Measurements from ENCODE around the gene RUNX2. TPM values are rescaled to one million over a fixed set of nuclear protein-coding genes. Genes with fewer than 3 reads are reported as not detected.

Gene RUNX2
- total and polyA plus RNA-seq, 2 of the 8 experiments (the other 6 are each of a cell fraction or from before 2014, with no cell fraction given): 0.26 to 1.2 TPM

DNA sequence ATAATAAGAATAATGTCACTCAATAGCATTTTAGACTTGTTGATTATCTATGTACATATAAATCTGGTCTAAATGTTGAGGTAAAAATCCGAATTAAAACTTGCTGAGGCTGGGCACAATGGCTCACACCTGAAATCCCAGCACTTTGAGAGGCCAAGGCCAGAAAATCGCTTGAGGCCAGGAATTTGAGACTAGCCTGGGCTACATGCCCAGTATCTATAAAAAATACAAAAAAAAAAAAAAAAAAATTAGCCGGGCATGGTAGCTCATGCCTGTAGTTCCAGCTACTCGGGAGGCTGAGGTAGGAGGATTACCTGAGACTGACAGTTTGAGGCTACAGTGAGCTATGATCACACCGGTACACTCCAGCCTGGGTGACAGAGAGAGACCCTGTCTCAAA lies 83.8 kb downstream of the RUNX2 start:
- Histone ChIP-seq H3K9ac (replicated peaks in 1 of 4; ENCODE audit: extremely low read depth in 1 of 4, low read depth in 3 of 4, low read length in 3 of 4) (no peak overlapping the region), H3K27ac (ENCODE audit: low read depth, low read length) (no peak overlapping the region), H3K79me1 (ENCODE audit: low read depth, low read length) (no peaks in the 10 kb centered on the region), H3K56ac (replicated peaks; ENCODE audit: insufficient read length, low read depth, low read length) (no peak overlapping the region), H2BK120ac (replicated peaks; ENCODE audit: low read depth, low read length) (no peak overlapping the region), H2AK5ac (ENCODE audit: low read depth, low read length) (no peak overlapping the region), H4K91ac (replicated peaks; ENCODE audit: insufficient read length, low read length) (no peak overlapping the region), H3K36me3 (ENCODE audit: control insufficient read depth in 2 of 4, insufficient read depth in 4 of 4, low read length in 3 of 4) (no peaks in the 10 kb centered on the region), H3K79me2 (ENCODE audit: control insufficient read depth in 1 of 2, insufficient read depth in 2 of 2, low read length in 2 of 2) (no peaks in the 10 kb centered on the region), H2AFZ (ENCODE audit: low read length) (no peak overlapping the region), H3K14ac (ENCODE audit: insufficient read length) (no peak overlapping the region), H2BK20ac (ENCODE audit: low read length) (no peak overlapping the region), H3K4me3 (ENCODE audit: extremely low read depth in 1 of 4, insufficient read depth in 2 of 4, low read depth in 3 of 4, low read length in 4 of 4) (no peak overlapping the region), H3K18ac (ENCODE audit: extremely low read depth, low read length) (no peak overlapping the region), H2BK15ac (ENCODE audit: low read length) (no peak overlapping the region), H3K4ac (replicated peaks; ENCODE audit: insufficient read length, low read depth, low read length) (no peak overlapping the region), H2BK5ac (ENCODE audit: low read depth, low read length) (no peak overlapping the region), H3K23ac (ENCODE audit: insufficient read length) (no peak overlapping the region), H2BK12ac (ENCODE audit: low read depth, low read length) (no peak overlapping the region), H3K4me2 (ENCODE audit: insufficient read depth in 1 of 2, low read depth in 2 of 2, low read length in 2 of 2) (no peak overlapping the region), H3K27me3 (replicated peaks in 1 of 4; ENCODE audit: control insufficient read depth in 3 of 4, extremely low read depth in 1 of 4, insufficient read depth in 3 of 4, low read length in 3 of 4) (no peaks in the 10 kb centered on the region; a peak in 1 of 7 replicates), H3K23me2 (ENCODE audit: low read depth, low read length) (no peaks in the 10 kb centered on the region), H4K5ac (ENCODE audit: insufficient read length, low read depth, low read length) (no peak overlapping the region), H3K9me3 (ENCODE audit: insufficient read depth in 2 of 2, low read depth in 1 of 2, low read length in 1 of 2) (no peaks in the 10 kb centered on the region), H4K8ac (ENCODE audit: extremely low read depth, insufficient read depth, low read length) (no peak overlapping the region), H3K4me1 (replicated peaks in 1 of 4; ENCODE audit: control insufficient read depth in 3 of 4, insufficient read depth in 4 of 4, low read length in 3 of 4) (peaks cover 0 to 5% (median 0%) of the 10 kb centered on the region in 4 experiments; a peak in 2 of 7 replicates), H4K20me1 (replicated peaks in 1 of 2; ENCODE audit: control insufficient read depth in 1 of 2, insufficient read depth in 2 of 2, low read length in 2 of 2) (no peaks in the 10 kb centered on the region)
- CTCF ChIA-PET (ENCODE audit: partially characterized antibody): no interaction called here
- DNase-seq (ENCODE audit: low read depth in 1 of 2, low spot score in 2 of 2) (no peak), FAIRE-seq (no peak)
- 88% methylated on average over 4 of the region's 5 CpGs; no CpG with 5 or more reads in 1 of the 2 experiments for WGBS, 2 experiments (ENCODE audit: extremely low coverage in 1 of 2, insufficient coverage in 1 of 2, insufficient read length in 1 of 2, insufficient replicate concordance in 2 of 2, low coverage in 1 of 2, low lambda C conversion rate in 2 of 2, missing lambda C conversion rate in 1 of 2)
- POLR2A ChIA-PET (ENCODE audit: partially characterized antibody): interaction anchor here (1.4 kb wide), 1 partner anchor 34 kb away, joined by 4 read pairs; the partner anchor contains the start of gene SUPT3H
- TF ChIP-seq YY1 (IDR thresholded peaks at IDR 0.05; ENCODE audit: low read depth, low read length) (no peak), POLR2A (IDR thresholded peaks at IDR 0.05; ENCODE audit: control extremely low read depth in 1 of 2, low read depth in 2 of 2, low read length in 2 of 2) (no peak), ZNF274 (IDR thresholded peaks at IDR 0.05; ENCODE audit: borderline replicate concordance, extremely low read depth, low read length) (no peak), SIRT6 (IDR thresholded peaks at IDR 0.05; ENCODE audit: low read length) (no peak), JUND (IDR thresholded peaks at IDR 0.05; ENCODE audit: low read length) (no peak), MAFK (IDR thresholded peaks at IDR 0.05; ENCODE audit: low read depth, low read length) (no peak), RAD21 (IDR thresholded peaks at IDR 0.05 in 1 of 2, conservative IDR thresholded peaks at IDR 0.05 in 1 of 2; ENCODE audit: low read depth in 2 of 2, low read length in 2 of 2) (no peak), CEBPB (IDR thresholded peaks at IDR 0.05; ENCODE audit: low read depth, low read length) (no peak), BCL11A (IDR thresholded peaks at IDR 0.05; ENCODE audit: low read depth in 2 of 2, low read length in 2 of 2) (no peak), CHD2 (IDR thresholded peaks at IDR 0.05; ENCODE audit: low read length) (no peak), NANOG (IDR thresholded peaks at IDR 0.05; ENCODE audit: insufficient read depth, low read depth, low read length, poor library complexity, severe bottlenecking) (no peak), SAP30 (IDR thresholded peaks at IDR 0.05; ENCODE audit: insufficient read depth, insufficient replicate concordance, low read length) (no peak), EZH2 (IDR thresholded peaks at IDR 0.05; ENCODE audit: low read depth, low read length, severe bottlenecking) (no peak), POU5F1 (IDR thresholded peaks at IDR 0.05; ENCODE audit: low read depth, low read length) (no peak), HDAC2 (IDR thresholded peaks at IDR 0.05; ENCODE audit: borderline replicate concordance in 1 of 2, low read depth in 2 of 2, low read length in 2 of 2) (no peak)

Data from H1 (cell line).